ENCODE measurements around the gene PLET1. TPM values are rescaled to one million over a fixed set of nuclear protein-coding genes. Genes with fewer than 3 reads are reported as not detected.

PLET1 gene
- total RNA-seq, 4 donors from 2014 or later: not detected

- no peaks in the 10 kb centered on the region for H3K9me3 ChIP-seq
- no peaks in the 10 kb centered on the region for H3K36me3 ChIP-seq
- H3K4me1 ChIP-seq: peaks cover 7 to 31% (median 15%) of the 10 kb centered on the region in 3 donors
- TF ChIP-seq, protein P1, sequence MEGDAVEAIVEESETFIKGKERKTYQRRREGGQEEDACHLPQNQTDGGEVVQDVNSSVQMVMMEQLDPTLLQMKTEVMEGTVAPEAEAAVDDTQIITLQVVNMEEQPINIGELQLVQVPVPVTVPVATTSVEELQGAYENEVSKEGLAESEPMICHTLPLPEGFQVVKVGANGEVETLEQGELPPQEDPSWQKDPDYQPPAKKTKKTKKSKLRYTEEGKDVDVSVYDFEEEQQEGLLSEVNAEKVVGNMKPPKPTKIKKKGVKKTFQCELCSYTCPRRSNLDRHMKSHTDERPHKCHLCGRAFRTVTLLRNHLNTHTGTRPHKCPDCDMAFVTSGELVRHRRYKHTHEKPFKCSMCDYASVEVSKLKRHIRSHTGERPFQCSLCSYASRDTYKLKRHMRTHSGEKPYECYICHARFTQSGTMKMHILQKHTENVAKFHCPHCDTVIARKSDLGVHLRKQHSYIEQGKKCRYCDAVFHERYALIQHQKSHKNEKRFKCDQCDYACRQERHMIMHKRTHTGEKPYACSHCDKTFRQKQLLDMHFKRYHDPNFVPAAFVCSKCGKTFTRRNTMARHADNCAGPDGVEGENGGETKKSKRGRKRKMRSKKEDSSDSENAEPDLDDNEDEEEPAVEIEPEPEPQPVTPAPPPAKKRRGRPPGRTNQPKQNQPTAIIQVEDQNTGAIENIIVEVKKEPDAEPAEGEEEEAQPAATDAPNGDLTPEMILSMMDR (IDR thresholded peaks at IDR 0.05): no peak
- TF ChIP-seq POLR2A (IDR thresholded peaks at IDR 0.05): no peak
- H3K27ac ChIP-seq: no peak overlapping the region
- 68 to 83% methylated on average over 3 of the region's 6 CpGs for WGBS, 2 donors
- intact Hi-C loops (cut with DNase I): loop anchor here (10.0 kb wide), 1 partner anchor 269 kb away; no protein-coding TSS in a partner anchor
- no peaks in the 10 kb centered on the region for H3K27me3 ChIP-seq
- no peak for DNase-seq
- H3K4me3 ChIP-seq: no peak overlapping the region
Observed at GRCh38 chr11:112285841-112286311, 25.2 kb upstream of the PLET1 start.

- WGBS, 2 donors: 58 to 89% methylated on average over 3 to 4 of the region's 4 CpGs
- Histone ChIP-seq H3K27me3 (no peaks in the 10 kb centered on the region), H3K27ac (no peak overlapping the region), H3K36me3 (no peaks in the 10 kb centered on the region), H3K4me3 (no peak overlapping the region), H3K9me3 (no peaks in the 10 kb centered on the region), H3K4me1 (peaks cover 5 to 18% (median 9%) of the 10 kb centered on the region in 3 donors)
- TF ChIP-seq, protein P1 (IDR thresholded peaks at IDR 0.05): no peak
- TF ChIP-seq POLR2A (IDR thresholded peaks at IDR 0.05): no peak
- intact Hi-C loops (cut with DNase I): loop anchor here (5.0 to 10.0 kb wide), 3 partner anchors 64 to 1006 kb away; no protein-coding TSS in a partner anchor
- DNase-seq: no peak
Observed at GRCh38 chr11:112281726-112282125, 21.1 kb upstream of the PLET1 start.

DNA sequence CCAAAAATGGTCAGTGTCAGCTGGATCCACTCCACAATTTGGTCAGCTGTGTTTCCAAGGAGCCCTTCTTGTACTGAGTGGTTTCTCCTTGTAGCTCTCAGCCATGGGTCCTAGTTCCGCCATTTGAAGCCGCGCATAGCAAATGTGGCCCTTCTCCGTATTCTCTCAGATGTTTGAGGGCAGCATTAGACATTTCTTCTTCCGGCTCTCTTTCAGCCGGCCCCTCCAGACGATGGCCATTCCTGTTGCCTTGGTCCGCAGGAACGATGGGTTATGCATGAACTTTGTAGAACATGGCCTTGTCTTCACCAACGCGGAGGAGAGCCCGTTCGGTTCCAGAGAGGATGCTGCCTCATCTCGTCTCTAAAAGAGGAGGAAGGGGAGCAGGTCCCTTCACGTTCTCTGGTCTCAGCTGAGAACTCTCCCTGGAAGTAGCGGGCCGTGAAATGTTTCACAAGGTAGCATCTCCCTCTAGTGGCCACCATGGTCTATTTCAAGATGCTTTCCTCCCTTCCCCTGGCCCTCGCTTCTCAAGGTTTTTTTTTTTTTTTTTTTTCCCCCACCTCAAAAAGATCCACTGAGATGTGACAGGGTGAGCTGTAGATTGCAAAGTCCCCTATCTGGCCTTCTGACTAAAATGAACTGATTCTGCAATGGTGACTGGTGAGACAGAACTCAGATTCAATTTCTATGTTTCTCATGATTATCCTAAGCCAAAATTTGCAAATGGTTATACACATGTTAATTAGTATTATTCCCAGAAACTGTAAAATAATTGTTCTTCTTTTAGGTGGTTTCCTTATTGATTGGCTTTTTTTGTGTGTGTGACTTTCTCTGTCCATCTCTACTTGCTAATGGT is 19.8 kb upstream of the PLET1 start:
- Histone ChIP-seq H3K9me3 (no peaks in the 10 kb centered on the region), H3K27ac (peak overlapping the region; percentile 25 to 59 (median 56)), H3K36me3 (no peaks in the 10 kb centered on the region), H3K4me1 (peaks cover 0 to 8% (median 5%) of the 10 kb centered on the region in 3 donors), H3K4me3 (peak overlapping the region; percentile 26 to 66 (median 44)), H3K27me3 (no peaks in the 10 kb centered on the region)
- intact Hi-C loops (cut with DNase I): loop anchor here (5.0 to 10.0 kb wide), 3 partner anchors 63 to 1007 kb away; no protein-coding TSS in a partner anchor
- TF ChIP-seq POLR2A (IDR thresholded peaks at IDR 0.05): no peak
- TF ChIP-seq, protein P1 (IDR thresholded peaks at IDR 0.05): peak; percentile 22 to 85 (median 78)
- no peak for DNase-seq
- 0 to 4% methylated on average over 11 to 12 of the region's 18 CpGs for WGBS, 2 donors

DNA sequence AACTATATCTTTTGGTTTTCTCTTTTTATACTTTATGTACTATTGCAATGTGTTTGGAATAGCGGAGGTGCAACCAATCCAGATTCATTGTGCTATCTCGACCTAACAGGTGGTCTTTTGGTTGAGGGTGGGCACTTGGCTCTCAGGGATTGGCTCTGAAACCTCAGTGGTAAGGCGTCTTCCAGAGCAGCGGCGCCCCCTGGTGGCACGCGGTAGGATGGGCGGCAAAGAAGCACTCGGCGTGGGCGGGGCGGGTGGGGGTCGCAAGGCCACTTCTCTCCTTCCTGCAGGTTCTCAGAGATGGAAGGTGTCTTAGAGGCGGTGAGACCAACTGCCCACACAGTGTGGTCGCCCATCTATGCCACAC is 19.2 kb upstream of the PLET1 start:
- intact Hi-C loops (cut with DNase I): loop anchor here (5.0 to 10.0 kb wide), 3 partner anchors 63 to 1007 kb away; no protein-coding TSS in a partner anchor
- no peak for DNase-seq
- peak overlapping the region; percentile 26 to 66 (median 44) for H3K4me3 ChIP-seq
- no peaks in the 10 kb centered on the region for H3K9me3 ChIP-seq
- H3K36me3 ChIP-seq: no peaks in the 10 kb centered on the region
- TF ChIP-seq, protein P1 (IDR thresholded peaks at IDR 0.05): peak; percentile 50 to 96 (median 61)
- no peak for TF ChIP-seq POLR2A (IDR thresholded peaks at IDR 0.05)
- H3K27me3 ChIP-seq: no peaks in the 10 kb centered on the region
- 8 to 11% methylated on average over 2 to 3 of the region's 15 CpGs for WGBS, 2 donors
- peak overlapping the region in 3 of 4 donors; percentile 54 to 59 (median 57) for H3K27ac ChIP-seq
- H3K4me1 ChIP-seq: peaks cover 0 to 8% (median 5%) of the 10 kb centered on the region in 3 donors

DNA sequence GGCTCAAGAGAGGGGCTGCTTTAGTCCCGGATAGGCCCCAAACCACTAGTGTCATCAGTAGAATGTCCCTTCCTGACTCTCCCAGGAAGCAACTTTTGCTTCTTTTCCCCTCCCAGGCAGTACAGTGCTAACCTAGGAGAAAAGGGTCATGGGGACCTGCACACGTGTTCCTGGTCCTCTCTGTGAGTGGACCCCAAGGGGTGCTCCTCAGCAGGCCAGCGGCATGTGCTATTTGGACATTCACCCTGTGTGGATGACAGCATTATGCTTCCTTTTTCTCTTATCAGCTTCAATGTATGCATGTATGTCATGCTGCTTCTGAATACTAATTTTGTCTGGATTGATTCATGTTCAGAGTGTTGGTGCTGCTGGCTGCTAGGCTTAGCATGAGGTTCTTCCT is 18.1 kb upstream of the PLET1 start:
- peaks cover 0 to 8% (median 5%) of the 10 kb centered on the region in 3 donors for H3K4me1 ChIP-seq
- DNase-seq: no peak
- H3K9me3 ChIP-seq: no peaks in the 10 kb centered on the region
- intact Hi-C loops (cut with DNase I): no loop called here
- no peak overlapping the region for H3K27ac ChIP-seq
- WGBS, 2 donors: 85 to 89% methylated on average over 3 of the region's 3 CpGs
- H3K36me3 ChIP-seq: no peaks in the 10 kb centered on the region
- no peak for TF ChIP-seq POLR2A (IDR thresholded peaks at IDR 0.05)
- TF ChIP-seq, protein P1 (IDR thresholded peaks at IDR 0.05): no peak
- H3K4me3 ChIP-seq: no peak overlapping the region
- no peaks in the 10 kb centered on the region for H3K27me3 ChIP-seq
